ENCODE results near the gene MTFP1.

GRCh38 chr22:30393322-30393680 is 32.3 kb upstream of the MTFP1 start:
- no peak for TF ChIP-seq EZH2 (IDR thresholded peaks at IDR 0.05)
- TF ChIP-seq CTCF (IDR thresholded peaks at IDR 0.05) = no peak
